CD4-positive, alpha-beta T cell treated with Interleukin-12 subunit alpha and Interleukin-12 subunit beta, for 1 hour (primary cell): ENCODE data around the gene SIDT1.

ENCODE experiments used
- DNase-seq: peaks from one replicate; pipeline ENCODE4 v3.0.0-alpha.2; 2020

Gene SIDT1

DNA sequence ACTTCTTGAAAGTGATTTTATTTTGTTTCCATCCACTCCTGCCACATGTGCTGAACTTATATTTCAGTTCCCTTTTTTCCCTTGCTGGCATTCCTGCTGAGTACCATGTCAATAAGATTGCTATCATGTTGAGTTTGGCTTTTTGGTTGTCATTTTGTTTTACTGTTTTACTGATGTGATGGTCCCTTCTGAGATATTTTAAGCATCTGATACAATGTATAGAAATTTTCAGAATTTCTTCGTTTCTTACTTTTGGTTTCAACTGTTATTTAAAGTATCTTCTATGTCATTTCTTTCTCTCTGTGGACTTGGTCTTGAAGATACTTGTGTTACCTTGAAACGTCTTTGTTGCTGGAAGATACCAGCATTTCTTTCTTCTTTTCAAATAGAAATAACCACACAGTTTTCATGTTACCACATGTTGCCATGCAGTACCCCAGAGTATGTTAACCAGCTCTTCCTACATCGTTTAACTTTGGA, 14.1 kb downstream of the SIDT1 start:
- DNase-seq: no peak

DNA sequence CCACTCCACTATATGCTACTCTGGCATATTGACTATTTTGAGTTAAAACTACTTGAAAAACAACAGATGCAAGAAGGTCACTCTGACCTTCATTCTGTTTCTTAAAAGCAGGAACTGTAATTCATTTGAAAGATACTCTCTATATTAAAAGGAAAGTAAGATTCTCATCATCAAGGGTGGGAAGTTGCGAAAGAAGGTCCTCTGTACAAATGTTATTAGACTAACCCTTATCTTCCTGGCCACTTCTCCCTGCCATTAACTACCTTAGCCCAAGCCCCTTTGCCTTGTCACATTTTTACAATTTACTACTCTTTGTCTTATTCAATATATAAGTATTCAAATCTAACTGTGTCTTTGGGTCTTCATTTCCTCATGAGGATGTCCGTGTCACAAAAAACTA, 16.1 kb downstream of the SIDT1 start:
- no peak for DNase-seq

GRCh38 chr3:113551820-113552219, 19.5 kb downstream of the SIDT1 start:
- DNase-seq: no peak

DNA sequence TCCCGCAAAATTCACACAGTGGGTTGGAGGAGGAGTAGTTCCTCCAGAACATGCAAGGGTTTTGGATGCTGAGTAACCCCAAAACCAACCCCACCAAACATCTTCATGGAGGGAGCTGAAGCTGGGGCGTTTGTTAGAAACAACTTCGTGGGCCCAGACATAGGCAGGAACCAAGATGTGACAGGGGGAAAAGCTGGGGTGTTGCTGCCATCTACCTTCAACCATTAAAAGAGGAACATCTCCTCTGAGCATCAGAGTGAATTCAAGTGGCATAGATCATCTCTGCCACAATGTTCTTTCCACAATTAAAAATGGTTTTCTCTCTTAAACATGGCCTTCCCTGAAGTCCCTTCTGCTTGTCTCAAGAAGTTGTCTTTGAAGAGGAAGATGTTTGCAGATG, 20.5 kb downstream of the SIDT1 start:
- DNase-seq: peak; percentile 45

- no peak for DNase-seq
Observed at GRCh38 chr3:113555138-113555537, 22.8 kb downstream of the SIDT1 start.

DNA sequence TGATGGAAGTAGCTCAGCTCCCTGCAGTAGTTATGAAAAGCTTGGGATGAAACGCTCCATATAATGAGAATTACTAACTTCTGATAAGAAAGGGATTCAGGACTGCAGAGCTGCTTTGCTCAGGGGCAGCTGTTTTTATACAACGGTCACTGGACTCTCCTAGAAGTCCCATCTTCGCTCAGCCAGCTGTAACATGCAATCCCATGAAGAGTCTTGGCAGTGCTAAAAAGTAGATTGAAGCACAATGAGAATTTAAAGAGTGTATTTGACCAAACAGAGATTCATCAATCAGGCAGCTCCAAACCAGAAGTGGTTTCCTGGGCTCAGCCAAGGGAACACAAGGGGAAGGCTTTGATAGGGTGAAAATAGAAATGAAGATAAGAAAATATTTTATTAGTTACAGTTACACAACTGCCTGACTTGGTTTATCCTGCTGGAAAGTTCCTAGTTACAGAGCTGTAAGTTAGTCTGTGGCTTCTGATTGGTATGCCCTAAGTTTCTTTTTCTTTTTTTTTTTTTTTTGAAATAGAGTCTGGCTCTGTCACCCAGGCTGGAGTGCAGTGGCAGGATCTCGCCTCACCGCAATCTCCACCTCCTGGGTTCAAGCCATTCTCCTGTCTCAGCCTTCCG, 24.1 kb downstream of the SIDT1 start:
- no peak for DNase-seq

DNA sequence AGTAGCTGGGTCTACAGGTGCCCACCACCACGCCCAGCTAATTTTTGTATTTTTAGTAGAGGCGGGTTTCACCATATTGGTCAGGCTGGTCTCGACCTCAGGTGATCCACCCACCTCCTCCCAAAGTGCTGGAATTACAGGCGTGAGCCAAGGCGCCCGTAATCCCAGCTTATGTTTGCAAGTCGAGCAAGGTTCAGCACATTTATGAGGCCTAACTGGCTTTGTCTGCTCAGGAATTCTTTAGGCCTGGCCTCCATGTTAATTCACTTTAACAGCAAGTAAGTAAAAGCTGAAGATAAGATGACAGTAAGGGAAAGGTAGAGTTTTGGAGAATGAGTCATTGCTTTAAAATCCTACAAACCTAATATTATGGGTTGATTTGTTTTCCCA, 24.6 kb downstream of the SIDT1 start:
- no peak for DNase-seq

GRCh38 chr3:113557374-113557773, 25.0 kb downstream of the SIDT1 start:
- DNase-seq: no peak

- no peak for DNase-seq
Observed at GRCh38 chr3:113559009-113559408, 26.7 kb downstream of the SIDT1 start.

DNA sequence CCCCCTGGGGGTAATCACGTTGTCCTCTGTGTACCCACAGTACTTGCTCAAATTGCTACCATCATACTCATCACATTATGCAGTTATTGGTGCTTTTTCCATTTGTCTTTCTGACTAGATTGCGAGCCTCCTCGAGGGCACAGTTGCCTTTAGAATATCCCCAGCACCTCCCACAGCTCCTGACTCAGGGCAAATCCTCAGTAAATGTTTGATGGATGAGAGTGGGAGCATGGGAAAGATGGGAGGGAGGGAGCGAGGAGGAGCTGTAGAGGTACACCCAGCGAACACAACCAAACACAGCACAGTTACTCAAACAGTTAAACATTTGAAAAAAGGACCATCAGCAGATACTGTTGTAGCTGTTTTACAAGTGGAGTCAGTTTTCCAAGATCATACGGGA, 27.9 kb downstream of the SIDT1 start:
- no peak for DNase-seq

- DNase-seq: peak; percentile 47
Observed at GRCh38 chr3:113560831-113561623, 28.7 kb downstream of the SIDT1 start.

GRCh38 chr3:113565555-113565954, 33.2 kb downstream of the SIDT1 start:
- DNase-seq: no peak

GRCh38 chr3:113570158-113570557, 37.8 kb downstream of the SIDT1 start:
- no peak for DNase-seq

- no peak for DNase-seq
Observed at GRCh38 chr3:113571360-113571759, 39.0 kb downstream of the SIDT1 start.

GRCh38 chr3:113573728-113574127, 41.4 kb downstream of the SIDT1 start:
- DNase-seq: no peak

DNA sequence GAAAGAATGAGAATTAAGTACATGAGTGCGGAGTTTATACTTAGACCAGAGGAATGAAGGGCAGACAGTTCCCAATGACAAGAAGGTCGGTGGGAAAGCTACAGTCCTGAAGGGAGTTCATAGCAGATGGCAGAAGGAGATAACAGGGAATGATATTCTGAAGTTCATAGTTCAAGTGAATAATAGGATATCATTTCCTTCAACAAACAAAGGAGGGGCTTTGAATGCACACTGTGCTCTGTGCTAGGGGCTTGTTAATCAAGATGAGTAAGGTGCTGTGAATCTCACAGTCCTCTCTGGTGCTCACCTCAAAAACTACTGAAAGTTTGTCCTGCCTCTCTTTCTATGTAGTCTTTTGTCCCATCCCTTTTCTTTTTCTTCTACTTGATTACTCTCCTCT, 41.9 kb downstream of the SIDT1 start:
- DNase-seq: no peak

DNA sequence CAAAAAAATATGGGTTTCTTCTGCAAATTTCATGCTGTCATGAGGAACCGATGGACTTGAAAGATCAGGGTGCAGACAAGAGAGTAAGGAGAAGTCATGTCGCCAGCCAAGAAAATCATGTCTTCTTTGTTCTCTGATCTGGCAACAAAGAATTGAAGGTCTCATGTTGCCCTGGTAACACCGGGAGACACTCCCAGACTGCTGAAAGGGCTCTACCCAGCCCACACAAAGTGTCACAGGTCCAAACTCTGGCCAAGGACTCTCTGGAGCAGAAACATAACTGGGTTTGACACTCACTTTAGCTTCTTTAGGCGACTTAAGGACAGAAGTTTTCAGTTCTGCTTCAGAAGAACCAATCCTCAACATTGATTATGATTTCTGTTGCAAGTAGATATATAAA, 42.9 kb downstream of the SIDT1 start:
- DNase-seq: no peak

DNA sequence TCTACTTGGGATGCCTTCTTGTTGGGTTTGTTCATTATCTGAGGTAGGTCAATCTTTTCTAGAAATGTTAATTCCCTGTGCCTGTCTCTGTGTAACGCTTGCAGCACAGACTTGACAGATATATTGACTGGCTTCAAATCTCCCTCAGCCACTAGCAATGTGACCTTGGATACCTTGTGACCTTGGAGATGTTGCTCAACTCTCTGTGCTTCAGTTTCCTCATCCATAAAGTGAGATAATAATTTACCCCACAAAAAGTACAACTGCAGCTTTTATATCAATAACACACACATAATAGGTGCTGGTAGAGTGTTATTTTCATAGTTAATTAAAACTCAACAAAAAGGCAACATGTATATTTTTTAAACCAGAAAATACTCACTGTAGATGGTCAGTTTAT, 52.9 kb downstream of the SIDT1 start:
- DNase-seq: no peak

DNA sequence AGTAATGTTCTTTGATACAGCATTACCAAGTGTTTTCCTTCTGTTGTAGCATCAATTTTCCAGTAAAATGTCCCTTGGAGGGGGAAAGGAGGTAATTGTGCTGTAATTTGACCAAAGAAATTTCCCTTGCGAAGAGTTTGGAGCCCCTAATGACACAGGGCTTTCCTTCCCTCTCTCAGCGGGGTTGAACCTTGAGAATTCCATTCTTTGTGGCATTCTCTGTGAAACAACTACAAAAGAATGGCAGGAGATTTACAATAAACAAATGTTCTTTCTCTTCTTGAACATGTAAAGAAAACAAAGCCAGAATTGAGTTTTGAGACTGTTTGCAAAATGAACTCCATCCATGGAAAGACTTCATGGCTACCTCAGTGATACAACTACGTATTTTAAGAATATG, 53.4 kb downstream of the SIDT1 start:
- DNase-seq: no peak

DNA sequence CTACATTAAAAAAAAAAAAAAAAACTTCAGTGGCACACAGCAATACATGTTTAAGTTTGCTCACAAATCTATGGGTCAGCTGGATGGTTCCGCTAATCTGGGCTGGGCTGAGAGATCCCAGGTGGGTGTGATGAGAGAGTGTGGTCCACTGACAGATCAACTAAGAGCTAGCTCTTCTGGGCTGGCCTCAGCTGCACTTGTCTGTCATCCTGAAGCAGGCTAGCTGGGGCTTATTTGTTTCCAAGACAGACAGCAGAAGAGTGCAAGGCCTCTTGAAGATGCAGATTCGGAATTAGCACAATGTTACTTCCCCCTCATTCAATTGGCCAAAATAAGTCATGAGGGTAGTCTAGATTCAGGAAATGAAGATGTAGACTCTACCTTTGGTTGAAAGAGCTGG, 56.5 kb downstream of the SIDT1 start:
- DNase-seq: no peak

DNA sequence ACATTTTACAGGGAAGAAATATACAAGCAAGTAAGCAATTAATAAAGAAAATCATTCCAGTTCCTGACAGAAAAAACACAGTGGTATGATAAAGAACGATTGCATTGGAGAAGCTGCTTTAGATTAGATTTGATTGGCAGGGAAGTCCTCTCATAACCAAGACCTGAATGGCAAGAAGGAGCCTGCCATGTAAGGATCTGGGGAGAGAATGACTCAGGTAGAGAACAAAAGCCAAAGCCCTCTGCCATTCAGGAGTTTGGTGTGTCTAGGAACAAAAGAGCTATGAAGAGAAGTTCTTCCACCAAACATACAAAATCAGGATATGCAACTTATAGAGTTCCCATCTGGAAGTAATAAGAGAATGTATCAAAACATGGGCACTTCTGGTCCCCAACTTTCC, 57.6 kb downstream of the SIDT1 start:
- DNase-seq: no peak

- no peak for DNase-seq
Observed at GRCh38 chr3:113590983-113591382, 58.6 kb downstream of the SIDT1 start.

GRCh38 chr3:113594066-113594465, 61.7 kb downstream of the SIDT1 start:
- no peak for DNase-seq

DNA sequence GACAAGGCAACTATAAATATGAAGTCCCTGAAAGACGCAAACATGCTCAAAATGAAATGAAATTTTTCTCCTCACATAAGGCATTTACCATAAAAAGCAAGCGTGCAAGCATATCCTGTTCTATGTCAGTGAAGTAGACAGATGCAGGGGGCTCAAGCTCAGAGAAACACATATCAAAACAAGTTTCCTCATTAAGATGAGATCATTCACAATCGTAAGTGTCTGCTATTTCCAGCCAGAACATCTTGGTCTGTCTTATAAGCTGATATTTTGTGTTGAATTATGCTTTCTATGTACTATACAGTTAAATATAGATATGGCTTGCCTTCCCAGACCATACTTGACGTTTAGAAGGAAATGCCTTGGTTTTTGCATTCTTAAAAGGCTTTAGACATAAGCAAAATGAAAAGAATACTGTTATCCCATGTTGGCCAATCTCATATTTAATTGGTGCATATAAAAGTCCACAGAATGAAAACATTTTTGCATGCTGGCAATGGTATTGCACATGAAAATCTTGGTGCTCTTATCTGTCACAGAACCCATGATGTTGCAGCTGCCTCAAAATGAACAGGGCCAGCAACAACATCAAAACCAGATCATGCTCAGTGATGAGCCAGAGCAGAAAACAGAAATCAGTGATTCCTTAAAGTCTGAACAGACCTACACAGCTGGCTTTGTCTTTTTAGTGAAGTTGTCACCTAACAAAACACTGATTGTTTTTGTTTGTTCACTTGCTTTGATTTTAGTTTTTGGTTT, 65.4 kb downstream of the SIDT1 start:
- no peak for DNase-seq
